Stimulated activated CD4-positive, alpha-beta T cell treated with anti-CD3 and anti-CD28 coated beads, TNF-alpha, amount 100 ng/mL, for 24 hours (primary cell): ENCODE results near the gene HERC2.
"Not testable (repeated sequence)": the region's sequence is repeated elsewhere in the genome, so short reads cannot be mapped to it uniquely, and the experiment has no call there.

Experiments used
- DNase-seq, 3 experiments: peaks; one replicate each; pipeline ENCODE4 v3.0.0-alpha.2; 2020; ENCODE audit warnings: low read depth in 3 of 3

The HERC2 gene, protein sequence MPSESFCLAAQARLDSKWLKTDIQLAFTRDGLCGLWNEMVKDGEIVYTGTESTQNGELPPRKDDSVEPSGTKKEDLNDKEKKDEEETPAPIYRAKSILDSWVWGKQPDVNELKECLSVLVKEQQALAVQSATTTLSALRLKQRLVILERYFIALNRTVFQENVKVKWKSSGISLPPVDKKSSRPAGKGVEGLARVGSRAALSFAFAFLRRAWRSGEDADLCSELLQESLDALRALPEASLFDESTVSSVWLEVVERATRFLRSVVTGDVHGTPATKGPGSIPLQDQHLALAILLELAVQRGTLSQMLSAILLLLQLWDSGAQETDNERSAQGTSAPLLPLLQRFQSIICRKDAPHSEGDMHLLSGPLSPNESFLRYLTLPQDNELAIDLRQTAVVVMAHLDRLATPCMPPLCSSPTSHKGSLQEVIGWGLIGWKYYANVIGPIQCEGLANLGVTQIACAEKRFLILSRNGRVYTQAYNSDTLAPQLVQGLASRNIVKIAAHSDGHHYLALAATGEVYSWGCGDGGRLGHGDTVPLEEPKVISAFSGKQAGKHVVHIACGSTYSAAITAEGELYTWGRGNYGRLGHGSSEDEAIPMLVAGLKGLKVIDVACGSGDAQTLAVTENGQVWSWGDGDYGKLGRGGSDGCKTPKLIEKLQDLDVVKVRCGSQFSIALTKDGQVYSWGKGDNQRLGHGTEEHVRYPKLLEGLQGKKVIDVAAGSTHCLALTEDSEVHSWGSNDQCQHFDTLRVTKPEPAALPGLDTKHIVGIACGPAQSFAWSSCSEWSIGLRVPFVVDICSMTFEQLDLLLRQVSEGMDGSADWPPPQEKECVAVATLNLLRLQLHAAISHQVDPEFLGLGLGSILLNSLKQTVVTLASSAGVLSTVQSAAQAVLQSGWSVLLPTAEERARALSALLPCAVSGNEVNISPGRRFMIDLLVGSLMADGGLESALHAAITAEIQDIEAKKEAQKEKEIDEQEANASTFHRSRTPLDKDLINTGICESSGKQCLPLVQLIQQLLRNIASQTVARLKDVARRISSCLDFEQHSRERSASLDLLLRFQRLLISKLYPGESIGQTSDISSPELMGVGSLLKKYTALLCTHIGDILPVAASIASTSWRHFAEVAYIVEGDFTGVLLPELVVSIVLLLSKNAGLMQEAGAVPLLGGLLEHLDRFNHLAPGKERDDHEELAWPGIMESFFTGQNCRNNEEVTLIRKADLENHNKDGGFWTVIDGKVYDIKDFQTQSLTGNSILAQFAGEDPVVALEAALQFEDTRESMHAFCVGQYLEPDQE (N-terminal part only)

DNA sequence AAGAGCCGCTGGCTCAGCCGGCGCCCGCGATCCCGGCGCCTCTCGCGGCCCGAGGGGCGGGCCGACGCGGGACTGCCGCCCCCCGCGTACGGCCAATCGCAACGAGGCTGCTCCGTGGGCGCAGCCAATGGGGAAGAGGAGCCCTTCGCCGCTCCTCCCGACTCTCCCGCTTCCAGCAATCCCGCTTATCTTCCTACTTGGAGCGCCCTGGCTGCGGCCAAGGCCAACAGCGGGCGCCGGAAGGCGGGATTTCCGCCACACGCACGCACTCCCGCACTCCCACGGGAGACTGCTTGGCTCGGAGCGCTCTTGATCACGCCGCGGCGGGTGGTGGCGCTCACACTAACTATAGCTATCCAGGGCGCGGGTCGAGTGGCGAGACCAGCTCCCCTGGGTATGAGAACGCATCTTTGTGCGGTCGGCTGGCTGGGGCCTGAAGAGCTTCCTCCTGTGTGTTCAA, at the start of gene HERC2:
Gene HERC2, minus strand, starts transcription at position 51 of the 460 bp plus-strand sequence. CDS start 746 bp downstream, outside the sequence.
- not testable (repeated sequence) for DNase-seq

DNA sequence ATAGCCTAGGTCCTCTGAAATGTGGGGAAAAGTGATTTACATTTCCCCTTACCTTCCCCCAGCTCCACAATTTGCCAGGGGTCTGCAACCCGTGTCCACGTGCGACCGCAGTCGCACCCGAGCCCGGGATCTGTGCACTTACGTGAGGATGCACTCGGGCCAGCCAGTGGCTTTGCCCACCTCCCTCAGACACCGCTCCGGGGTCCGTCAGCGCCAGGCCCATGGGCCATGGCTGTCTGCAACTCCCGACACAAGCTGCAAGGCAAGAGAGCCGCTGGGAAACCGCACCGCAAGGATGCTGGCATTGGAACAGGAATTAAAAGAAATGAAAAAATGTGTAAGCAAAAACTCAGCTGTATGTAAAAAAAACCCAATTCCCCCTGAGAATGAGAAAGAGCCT, 43.5 kb upstream of the HERC2 start:
- DNase-seq = not testable (repeated sequence)

DNA sequence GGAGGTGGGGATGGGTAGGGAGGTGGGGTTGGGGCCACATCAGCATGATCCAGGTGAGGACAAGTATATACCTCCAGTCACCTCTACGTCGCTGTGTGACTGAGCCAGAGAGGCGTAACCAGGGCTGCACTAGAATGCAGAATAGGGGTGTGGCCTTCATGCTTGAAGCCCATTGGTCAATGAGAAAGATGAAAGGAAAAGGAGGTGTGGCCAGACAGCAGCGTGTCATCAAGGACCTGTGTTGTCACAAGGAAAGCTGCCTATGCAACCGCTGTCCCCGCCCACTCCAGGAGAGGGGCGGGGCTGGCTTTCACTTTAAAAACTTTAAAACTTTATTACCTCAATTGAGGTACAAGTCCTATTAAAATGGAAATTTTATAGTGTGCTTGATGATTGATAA, 36.0 kb upstream of the HERC2 start, which contains the start of gene GOLGA6L24:
Gene GOLGA6L24, minus strand, starts transcription at position 101 of the 400 bp plus-strand sequence. Its CDS starts 61 bp downstream, at position 40.
- DNase-seq = not testable (repeated sequence)

DNA sequence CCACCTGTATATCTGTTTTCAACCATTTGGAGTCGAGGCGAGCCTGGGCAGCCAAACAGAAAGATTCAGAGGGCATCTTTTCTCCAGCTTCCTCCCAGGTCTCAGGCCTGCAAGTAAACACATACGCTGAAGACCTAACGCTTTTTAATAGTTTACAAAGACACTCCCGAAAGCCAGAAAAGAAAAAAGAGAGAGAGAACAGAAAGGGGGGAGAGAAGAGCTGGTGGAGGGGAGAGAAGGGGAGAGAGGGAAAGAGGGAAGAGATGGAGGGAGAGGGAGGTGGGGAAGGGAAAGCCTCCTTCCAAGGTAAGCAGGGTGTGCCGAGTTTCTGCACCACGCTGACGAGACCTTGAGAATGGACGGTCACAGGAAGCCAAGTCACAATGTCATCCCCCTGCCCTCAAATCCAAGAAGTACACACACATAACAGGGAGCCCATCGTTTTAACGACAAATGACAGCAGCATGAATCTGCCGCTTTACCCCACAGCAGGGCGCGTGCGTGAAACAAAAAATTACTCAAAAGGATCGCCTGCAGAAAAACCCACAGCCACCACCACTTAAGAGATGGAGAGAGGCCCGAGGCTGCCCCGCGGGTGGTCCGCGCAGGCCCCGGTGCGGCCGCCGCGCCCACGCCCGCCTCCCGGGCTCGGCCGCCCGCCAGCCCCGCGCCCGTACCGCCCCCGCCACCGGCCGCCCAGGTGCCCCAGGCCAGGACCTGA, 461 bp downstream of the HERC2 start:
- DNase-seq = peak; percentile 1 to 12 (median 2)

DNA sequence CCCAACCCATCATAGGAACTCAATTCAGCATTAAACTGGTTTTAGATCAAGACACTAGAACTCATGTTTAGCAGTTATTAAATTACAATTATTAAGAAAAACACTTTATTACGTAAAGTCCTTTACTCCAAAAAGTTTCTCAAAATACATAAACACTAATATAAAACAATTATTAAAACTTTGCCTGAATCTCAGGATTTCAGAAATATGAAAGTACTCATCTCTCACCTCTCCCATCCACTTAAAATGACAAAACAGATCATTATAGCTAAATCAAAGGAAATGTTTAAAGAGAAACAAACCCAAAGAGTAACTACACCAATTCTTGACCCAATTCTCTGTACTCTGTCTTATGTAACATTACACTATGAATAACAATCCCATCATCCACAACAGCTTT, 2.3 kb downstream of the HERC2 start:
- not testable (repeated sequence) for DNase-seq

DNA sequence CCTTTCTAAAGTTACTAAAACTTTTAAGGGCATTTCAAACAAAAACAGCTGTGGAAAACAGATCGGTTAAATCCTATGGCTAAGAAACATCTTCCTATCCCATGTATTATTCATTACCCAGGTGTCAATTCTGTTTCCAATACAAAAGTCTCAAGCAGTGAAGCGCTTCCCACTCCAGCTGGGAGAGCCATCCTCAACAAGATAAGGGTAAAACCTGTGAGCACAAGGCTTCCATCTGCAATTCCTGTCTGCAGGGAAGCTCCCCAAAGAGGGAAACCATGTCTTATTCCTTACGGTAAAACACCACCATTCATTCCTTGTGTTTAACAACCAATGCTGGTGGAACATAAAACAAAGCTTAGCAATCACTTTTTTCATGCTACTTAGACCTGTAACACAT, 3.2 kb downstream of the HERC2 start:
- not testable (repeated sequence) for DNase-seq

DNA sequence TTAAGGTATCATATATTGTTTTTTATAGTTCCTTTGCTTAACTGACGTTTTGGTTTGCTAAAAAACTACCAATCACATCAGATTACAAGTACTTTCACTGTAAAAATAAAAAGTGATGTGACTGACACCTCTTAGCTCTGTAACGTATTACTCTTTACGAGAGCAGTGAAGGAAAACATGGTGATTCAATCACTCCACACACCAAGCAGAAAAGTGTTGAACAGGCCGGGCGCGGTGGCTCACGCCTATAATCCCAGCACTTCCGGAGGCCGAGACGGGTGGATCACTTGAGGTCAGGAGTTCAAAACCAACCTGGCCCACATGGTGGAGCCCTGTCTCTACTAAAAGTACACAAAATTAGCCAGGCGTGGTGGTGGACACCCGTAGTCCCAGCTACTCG, 3.9 kb downstream of the HERC2 start:
- DNase-seq = not testable (repeated sequence)

DNA sequence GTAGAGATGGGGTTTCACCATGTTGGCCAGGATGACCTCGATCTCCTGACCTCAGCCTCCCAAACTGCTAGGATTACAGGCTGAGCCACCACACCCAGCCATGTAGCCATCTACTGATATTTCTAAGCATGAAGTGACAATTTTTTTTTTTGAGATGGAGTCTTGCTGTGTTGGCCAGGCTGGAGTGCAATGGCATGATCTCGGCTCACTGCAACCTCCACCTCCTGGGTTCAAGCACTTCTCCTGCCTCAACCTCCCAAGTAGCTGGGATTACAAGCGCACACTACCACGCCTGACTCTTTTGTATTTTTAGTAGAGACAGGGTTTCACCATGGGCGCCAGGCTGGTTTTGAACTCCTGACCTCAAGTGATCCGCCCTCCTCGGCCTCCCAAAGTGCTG, 5.0 kb downstream of the HERC2 start:
- not testable (repeated sequence) for DNase-seq

DNA sequence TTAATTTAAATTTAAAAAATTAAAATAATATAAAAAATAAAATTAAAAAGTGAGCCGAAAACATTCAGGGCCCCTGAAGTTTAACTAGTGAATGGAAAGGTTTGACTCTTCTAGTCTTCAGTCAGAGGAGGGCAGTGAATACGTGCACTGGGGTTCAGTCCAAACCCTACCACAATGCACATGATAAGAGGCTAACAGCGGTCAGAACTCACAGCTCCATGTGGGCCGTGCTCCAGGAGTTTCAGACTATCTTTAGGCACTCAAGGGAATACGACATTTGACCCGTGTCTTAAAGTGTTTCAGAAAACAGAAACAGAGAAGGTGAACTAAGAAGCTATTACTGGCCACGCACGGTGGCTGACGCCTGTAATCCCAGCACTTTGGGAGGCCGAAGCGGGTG, 11.5 kb downstream of the HERC2 start:
- DNase-seq = not testable (repeated sequence)

DNA sequence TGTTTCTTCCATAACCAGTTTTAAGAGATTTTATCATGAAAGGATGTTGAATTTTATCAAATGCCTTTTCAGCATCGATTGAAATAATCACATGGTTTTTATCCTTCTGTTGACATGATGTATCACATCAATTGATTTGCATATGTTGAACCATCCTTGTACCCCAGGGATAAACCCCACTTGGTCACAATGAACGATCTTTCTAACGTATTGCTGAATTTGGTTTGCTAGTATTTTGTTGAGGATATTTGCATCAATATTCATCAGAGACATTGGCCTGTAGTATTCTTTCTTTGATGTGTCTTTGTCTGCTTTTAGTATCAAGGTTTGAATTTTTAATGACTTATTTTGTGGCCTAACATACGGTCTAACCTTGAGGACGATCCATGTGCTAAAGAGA, 13.3 kb downstream of the HERC2 start:
- not testable (repeated sequence) for DNase-seq

DNA sequence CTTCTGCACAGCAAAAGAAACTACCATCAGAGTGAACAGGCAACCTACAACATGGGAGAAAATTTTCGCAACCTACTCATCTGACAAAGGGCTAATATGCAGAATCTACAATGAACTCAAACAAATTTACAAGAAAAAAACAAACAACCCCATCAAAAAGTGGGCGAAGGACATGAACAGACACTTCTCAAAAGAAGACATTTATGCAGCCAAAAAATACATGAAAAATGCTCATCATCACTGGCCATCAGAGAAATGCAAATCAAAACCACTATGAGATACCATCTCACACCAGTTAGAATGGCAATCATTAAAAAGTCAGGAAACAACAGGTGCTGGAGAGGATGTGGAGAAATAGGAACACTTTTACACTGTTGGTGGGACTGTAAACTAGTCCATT, 16.3 kb downstream of the HERC2 start:
- DNase-seq = not testable (repeated sequence)

DNA sequence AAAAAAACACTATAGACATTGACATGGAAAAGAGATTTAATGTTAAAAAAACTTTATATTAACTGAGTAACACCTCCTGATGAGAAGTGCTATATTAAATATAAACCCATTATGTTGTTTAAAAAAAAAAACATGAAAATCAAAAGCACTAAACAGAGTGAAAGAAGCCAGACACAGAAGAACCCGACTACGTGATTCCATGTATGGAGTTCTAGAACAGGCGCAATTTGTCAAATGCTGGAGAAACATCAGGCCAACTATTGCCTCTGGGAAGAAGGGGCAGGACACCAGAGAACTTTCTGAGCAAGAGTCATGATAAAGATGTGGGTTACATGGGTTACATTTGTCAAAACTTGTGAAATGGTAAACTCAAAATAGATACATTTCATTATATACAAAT, 24.5 kb downstream of the HERC2 start:
- not testable (repeated sequence) for DNase-seq

DNA sequence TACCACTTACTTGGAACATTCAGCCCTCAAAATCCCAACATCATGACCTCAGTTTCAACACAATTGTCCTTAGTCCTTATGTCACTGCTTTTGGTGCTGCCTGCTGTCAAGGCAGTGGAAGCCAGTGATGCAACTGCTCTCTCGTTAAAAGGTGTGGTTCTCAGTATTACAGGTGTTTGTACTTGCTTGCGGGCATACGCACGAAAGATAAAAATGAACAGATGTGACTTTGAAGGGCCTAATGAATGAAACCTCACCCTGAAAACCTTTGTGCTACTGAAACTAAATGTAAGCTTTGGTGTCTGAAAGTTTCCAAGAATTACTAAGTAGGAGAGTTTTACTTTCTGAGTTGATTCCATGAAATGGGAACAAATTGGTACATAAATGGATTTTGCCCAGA, 25.2 kb downstream of the HERC2 start:
- not testable (repeated sequence) for DNase-seq

DNA sequence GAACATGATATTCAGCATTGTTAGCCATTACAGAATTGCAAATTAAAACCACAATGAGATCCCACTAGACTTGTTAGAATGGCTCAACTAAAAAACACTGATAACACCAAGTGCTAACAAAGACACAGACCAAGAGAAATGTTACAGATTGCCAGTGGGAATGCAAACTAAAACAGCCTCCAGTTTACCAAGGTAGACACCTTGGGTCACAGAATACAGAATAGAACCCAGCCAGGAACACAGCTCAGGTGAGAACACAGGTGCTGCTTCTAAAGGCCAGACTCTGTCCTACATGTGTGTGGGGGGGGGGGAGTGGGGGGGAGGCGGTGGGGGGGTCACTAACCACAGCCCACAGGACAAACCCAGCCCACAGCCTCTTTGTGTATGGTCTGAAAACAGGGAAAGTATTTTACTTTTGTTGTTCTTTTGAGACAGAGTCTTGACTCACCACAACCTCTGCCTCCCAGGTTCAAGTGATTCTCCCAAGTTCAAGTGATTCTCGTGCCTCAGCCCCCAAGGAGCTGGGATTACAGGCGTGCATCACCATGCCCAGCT, 26.9 kb downstream of the HERC2 start:
- not testable (repeated sequence) for DNase-seq

DNA sequence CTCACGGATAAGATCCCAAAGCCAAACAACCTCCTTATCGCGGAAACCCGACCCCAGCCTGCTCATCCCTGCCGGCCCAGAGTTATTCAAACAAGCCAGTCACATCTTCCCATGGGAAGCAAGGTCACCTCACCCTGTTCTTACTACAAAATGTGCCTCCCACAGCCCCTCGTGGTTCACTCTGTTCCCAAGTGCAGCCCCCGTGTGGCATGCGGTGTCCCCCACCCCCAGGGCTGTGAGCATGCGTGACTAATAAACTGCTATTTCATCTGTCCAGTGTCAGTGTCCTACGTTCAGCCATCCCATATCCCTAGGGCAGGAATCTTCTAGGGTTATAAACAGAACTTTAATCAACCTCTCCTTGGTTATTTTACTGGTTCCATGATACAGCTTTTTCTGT, 27.4 kb downstream of the HERC2 start:
- not testable (repeated sequence) for DNase-seq

DNA sequence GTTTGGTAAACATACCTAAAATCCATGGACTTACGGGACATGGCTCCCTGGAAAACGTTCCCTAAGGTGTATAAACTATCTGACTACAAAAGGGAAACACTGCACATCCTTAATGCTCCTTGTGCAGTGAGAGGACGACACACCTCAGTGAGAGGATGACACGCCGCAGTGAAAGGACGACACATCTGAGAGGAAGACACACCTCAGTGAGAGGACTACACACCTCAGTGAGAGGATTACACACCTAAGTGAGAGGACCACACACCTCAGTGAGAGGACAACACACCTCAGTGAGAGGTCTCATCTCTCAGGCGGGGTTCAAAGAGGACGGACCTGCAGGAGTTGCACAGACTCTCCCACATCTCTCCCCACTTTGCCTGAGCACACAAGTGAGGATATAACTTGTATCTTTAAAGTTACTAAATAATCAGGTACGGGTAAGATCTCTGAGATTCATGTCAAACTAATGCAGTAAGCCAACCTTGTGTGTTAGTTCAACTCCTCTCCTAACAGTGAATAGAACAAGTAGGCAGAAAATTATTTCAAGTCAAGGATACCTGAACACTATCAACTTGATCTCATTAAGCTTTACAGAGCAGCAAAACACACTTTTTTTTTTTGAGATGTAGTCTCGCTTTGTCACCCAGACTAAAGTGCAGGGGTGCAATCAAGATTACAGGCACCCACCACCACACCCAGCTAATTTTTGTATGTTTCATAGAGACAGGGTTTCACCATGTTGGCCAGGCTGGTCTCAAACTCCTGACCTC, 32.1 kb downstream of the HERC2 start:
- no peak for DNase-seq

DNA sequence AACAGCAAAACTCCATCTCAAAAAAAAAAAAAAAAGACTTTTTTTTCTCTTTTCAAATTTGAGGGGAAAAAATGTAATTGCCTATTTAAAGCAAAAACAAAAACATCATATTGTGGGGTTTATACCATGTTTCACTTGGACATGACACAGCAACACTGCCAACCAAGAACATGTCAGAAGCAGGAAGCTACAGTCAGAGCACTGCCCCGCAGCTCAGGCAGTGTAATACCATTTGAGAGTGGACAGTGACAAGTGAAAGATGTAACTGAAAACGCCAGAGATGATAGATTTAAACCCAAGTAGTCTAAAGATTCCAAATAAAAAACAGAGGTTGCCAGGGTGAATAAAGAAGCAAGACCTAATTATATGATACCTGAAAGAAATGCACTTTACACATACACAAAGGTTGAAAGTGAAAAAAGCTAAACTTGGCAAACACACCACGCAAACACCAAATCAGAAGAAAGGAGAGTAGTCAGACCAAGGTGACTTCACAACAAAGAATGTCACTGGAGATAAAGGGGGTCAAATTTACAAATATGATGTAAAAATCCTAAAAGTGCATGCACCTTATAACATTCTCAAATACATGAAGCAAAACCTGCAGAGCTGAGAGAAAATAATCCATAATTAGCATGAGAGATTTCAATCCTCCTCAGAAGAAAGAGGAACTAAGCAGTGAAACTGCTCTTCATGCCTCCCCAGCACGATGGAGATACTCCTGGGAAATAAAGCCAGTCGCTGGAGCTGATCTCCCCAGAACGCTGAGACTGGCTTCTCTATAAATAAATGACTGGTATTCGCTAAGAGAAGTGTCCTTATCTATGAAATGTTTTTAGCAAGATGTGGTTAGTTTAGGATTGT, 32.9 kb downstream of the HERC2 start:
- not testable (repeated sequence) for DNase-seq

DNA sequence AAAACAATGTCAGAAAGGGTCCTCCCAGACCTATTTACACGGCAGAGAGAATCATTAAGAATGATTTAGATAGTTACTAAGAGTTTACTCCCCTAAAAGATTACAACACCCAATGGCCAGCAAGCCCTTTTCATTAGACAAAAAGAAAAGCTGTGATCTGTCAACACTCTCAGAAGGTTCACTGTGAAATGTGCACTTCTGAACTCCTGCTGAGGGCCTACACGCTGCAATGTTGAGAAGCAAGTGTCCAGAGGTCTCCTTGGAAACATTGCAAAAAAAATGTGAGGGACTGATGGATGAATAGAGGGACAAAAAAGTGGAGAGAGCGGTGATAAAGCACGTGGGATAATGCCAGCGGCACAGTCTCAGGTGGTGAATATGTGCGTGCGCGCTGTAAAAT, 35.3 kb downstream of the HERC2 start:
- not testable (repeated sequence) for DNase-seq

DNA sequence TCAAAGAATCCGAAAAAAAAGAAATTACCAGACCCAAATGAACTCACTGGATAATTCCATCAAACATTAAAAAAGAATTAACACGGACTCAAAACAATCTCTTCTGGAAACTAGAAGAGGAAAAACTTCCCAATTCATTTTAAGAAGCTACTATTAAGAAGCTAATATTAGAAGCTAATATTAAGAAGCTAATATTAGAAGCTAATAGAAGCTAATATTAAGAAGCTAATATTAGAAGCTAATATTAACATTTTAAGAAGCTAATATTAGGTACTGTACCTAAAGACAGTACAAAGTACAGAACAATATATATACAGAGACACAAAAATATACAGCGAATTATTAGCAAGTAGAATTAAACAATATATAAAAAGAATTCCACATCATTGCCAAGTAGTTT, 35.9 kb downstream of the HERC2 start:
- DNase-seq = no peak
